ENCODE measurements around the gene OTULIN. TPM values are rescaled to one million over a fixed set of nuclear protein-coding genes. Genes with fewer than 3 reads are reported as not detected.
A peak's percentile ranks its signal among the peaks of the same experiment; 100 is the strongest.

OTULIN gene
- total RNA-seq, 1 donor from 2014 or later, result 28.1 TPM

DNA sequence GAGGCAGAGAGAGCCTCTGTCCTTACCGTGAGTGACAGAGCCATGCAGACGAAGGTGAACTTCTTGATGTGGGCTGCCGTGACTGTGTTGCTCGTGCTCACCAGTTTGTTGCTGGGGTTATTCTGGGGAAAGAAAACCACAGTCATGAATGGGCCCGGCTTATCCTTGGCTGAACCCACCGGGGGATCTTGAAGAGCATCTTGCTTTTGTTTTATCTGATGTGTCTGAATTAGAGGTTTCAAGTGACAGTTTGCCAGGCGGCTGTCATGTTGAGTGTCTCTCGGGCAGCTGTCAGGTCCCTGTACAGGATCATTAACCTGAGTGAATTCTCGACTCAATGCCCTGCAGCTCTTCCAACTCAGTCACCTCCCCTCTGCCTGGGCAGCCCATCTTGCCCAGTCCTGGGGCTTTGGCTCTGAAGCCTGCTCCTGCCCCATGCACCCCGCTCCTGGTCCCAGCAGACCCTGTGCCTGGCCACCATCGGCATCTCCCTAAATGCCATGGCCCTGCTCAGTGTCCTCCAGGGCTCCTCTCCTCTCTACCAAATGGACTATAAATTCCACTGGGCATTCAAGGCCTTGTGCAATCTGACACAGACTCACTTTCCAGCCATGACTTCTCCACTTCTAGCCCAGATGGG lies 77.4 kb downstream of the OTULIN start:
- DNase-seq (ENCODE audit: low read depth), result no peak
- Mint-ChIP-seq H3K27me3 (ENCODE audit: low read depth, unreplicated experiment) (no peaks in the 10 kb centered on the region), H3K4me3 (ENCODE audit: unreplicated experiment) (no peak overlapping the region), H3K36me3 (ENCODE audit: low read depth, unreplicated experiment) (peaks cover 6% of the 10 kb centered on the region), H3K4me1 (ENCODE audit: low read depth, unreplicated experiment) (peaks cover 6% of the 10 kb centered on the region), H3K9me3 (ENCODE audit: unreplicated experiment) (no peaks in the 10 kb centered on the region), H3K27ac (ENCODE audit: unreplicated experiment) (no peak overlapping the region)
- Histone ChIP-seq H3K4me1 (ENCODE audit: insufficient read depth, low read length) (peaks cover 28% of the 10 kb centered on the region), H3K27me3 (ENCODE audit: insufficient read depth, low read length) (no peaks in the 10 kb centered on the region), H2AFZ (ENCODE audit: low read depth, low read length) (no peak overlapping the region), H3K9me3 (ENCODE audit: insufficient read depth, low read depth, low read length) (no peaks in the 10 kb centered on the region), H4K20me1 (ENCODE audit: insufficient read depth, low read length) (peaks cover 6% of the 10 kb centered on the region), H3K36me3 (ENCODE audit: insufficient read depth, low read length) (peaks cover 4% of the 10 kb centered on the region), H3K27ac (ENCODE audit: low read depth, low read length) (no peak overlapping the region), H3K4me2 (ENCODE audit: low read length) (no peak overlapping the region), H3K9ac (ENCODE audit: low read length) (no peak overlapping the region), H3K79me2 (ENCODE audit: insufficient read depth, low read length) (no peaks in the 10 kb centered on the region), H3K4me3 (ENCODE audit: insufficient read depth, low read depth, low read length) (no peak overlapping the region)
- TF ChIP-seq EZH2 (IDR thresholded peaks at IDR 0.05; ENCODE audit: insufficient read depth, low read length), result no peak
- TF ChIP-seq, protein P1, sequence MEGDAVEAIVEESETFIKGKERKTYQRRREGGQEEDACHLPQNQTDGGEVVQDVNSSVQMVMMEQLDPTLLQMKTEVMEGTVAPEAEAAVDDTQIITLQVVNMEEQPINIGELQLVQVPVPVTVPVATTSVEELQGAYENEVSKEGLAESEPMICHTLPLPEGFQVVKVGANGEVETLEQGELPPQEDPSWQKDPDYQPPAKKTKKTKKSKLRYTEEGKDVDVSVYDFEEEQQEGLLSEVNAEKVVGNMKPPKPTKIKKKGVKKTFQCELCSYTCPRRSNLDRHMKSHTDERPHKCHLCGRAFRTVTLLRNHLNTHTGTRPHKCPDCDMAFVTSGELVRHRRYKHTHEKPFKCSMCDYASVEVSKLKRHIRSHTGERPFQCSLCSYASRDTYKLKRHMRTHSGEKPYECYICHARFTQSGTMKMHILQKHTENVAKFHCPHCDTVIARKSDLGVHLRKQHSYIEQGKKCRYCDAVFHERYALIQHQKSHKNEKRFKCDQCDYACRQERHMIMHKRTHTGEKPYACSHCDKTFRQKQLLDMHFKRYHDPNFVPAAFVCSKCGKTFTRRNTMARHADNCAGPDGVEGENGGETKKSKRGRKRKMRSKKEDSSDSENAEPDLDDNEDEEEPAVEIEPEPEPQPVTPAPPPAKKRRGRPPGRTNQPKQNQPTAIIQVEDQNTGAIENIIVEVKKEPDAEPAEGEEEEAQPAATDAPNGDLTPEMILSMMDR (IDR thresholded peaks at IDR 0.05; ENCODE audit: insufficient read depth, low read depth, low read length), result no peak
- FAIRE-seq, result no peak

DNA sequence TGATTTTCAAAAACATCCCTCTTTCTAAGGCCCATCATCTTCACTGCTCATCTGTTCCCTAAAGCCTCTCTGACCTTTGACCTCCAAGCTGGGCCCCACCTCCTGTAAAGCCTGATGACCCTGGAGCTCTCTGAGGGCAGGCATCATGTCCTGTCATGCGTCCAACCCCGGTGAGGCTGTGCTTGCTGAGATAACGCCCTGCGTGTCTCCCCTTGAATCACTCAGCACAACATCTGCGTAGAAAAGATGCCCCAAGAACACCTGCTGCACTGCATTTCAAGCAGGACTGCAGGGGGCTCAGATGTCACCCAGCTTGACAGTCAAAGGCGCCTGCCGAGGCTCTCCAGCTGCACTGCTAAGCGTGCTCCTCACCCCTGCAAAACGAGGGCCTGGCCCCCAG lies 78.0 kb downstream of the OTULIN start:
- H4K20me1 ChIP-seq (ENCODE audit: insufficient read depth, low read length), result peaks cover 6% of the 10 kb centered on the region
- no peak overlapping the region for H3K27ac Mint-ChIP-seq (ENCODE audit: unreplicated experiment)
- FAIRE-seq, result no peak
- no peak overlapping the region for H3K9ac ChIP-seq (ENCODE audit: low read length)
- no peak overlapping the region for H3K4me3 ChIP-seq (ENCODE audit: insufficient read depth, low read depth, low read length)
- no peaks in the 10 kb centered on the region for H3K9me3 ChIP-seq (ENCODE audit: insufficient read depth, low read depth, low read length)
- no peaks in the 10 kb centered on the region for H3K9me3 Mint-ChIP-seq (ENCODE audit: unreplicated experiment)
- H3K79me2 ChIP-seq (ENCODE audit: insufficient read depth, low read length), result no peaks in the 10 kb centered on the region
- no peak overlapping the region for H3K4me2 ChIP-seq (ENCODE audit: low read length)
- peaks cover 6% of the 10 kb centered on the region for H3K4me1 Mint-ChIP-seq (ENCODE audit: low read depth, unreplicated experiment)
- TF ChIP-seq, protein P1 (IDR thresholded peaks at IDR 0.05; ENCODE audit: insufficient read depth, low read depth, low read length), result no peak
- no peak for TF ChIP-seq EZH2 (IDR thresholded peaks at IDR 0.05; ENCODE audit: insufficient read depth, low read length)
- peaks cover 4% of the 10 kb centered on the region for H3K36me3 ChIP-seq (ENCODE audit: insufficient read depth, low read length)
- DNase-seq (ENCODE audit: low read depth), result no peak
- H2AFZ ChIP-seq (ENCODE audit: low read depth, low read length), result no peak overlapping the region
- H3K27me3 ChIP-seq (ENCODE audit: insufficient read depth, low read length), result no peaks in the 10 kb centered on the region
- H3K4me3 Mint-ChIP-seq (ENCODE audit: unreplicated experiment), result no peak overlapping the region
- H3K27me3 Mint-ChIP-seq (ENCODE audit: low read depth, unreplicated experiment), result no peaks in the 10 kb centered on the region
- H3K4me1 ChIP-seq (ENCODE audit: insufficient read depth, low read length), result peaks cover 28% of the 10 kb centered on the region
- peaks cover 8% of the 10 kb centered on the region for H3K36me3 Mint-ChIP-seq (ENCODE audit: low read depth, unreplicated experiment)
- no peak overlapping the region for H3K27ac ChIP-seq (ENCODE audit: low read depth, low read length)

DNA sequence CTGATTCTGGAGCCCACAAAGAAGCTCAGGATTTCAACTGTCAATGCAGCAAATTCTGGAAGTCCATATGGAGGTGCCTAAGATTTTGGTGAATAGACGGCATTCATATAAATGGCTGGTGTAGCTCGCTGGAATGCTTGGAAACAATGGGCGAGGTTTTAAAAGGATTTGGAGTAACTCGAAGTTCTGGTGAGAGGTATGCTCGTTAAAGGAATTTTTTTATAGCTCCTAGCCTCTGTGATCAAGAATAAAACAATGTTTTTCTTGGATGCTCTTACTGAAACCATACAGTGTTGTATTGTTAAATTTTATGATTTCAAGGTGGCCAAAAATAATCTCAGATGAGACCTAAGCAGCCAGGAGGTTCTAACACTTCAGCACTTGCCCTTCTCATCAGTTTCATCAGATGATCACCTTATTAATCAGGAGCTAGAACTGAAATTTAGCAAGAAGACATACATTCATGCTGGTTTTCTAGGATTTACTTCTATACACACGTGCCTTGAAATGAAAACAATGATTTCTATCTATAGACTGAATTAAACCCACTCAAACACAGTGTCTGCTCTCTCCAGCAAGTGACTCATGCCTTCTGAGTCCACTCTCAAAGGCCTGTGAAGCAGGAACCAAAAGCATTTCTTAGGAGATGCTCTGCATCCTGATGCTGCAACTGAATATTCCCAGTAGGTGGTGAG lies 79.2 kb downstream of the OTULIN start:
- peak; percentile 63 for DNase-seq (ENCODE audit: low read depth)
- no peak overlapping the region for H2AFZ ChIP-seq (ENCODE audit: low read depth, low read length)
- FAIRE-seq, result peak; percentile 60
- Mint-ChIP-seq H3K4me3 (ENCODE audit: unreplicated experiment) (no peak overlapping the region), H3K27ac (ENCODE audit: unreplicated experiment) (no peak overlapping the region), H3K27me3 (ENCODE audit: low read depth, unreplicated experiment) (no peaks in the 10 kb centered on the region), H3K4me1 (ENCODE audit: low read depth, unreplicated experiment) (peaks cover 6% of the 10 kb centered on the region), H3K36me3 (ENCODE audit: low read depth, unreplicated experiment) (peaks cover 8% of the 10 kb centered on the region), H3K9me3 (ENCODE audit: unreplicated experiment) (no peaks in the 10 kb centered on the region)
- no peaks in the 10 kb centered on the region for H3K79me2 ChIP-seq (ENCODE audit: insufficient read depth, low read length)
- peaks cover 4% of the 10 kb centered on the region for H3K36me3 ChIP-seq (ENCODE audit: insufficient read depth, low read length)
- H3K4me3 ChIP-seq (ENCODE audit: insufficient read depth, low read depth, low read length), result no peak overlapping the region
- H4K20me1 ChIP-seq (ENCODE audit: insufficient read depth, low read length), result peaks cover 6% of the 10 kb centered on the region
- peaks cover 28% of the 10 kb centered on the region for H3K4me1 ChIP-seq (ENCODE audit: insufficient read depth, low read length)
- no peak overlapping the region for H3K9ac ChIP-seq (ENCODE audit: low read length)
- no peaks in the 10 kb centered on the region for H3K27me3 ChIP-seq (ENCODE audit: insufficient read depth, low read length)
- H3K27ac ChIP-seq (ENCODE audit: low read depth, low read length), result peak overlapping the region; percentile 11
- TF ChIP-seq, protein P1 (IDR thresholded peaks at IDR 0.05; ENCODE audit: insufficient read depth, low read depth, low read length), result no peak
- no peak for TF ChIP-seq EZH2 (IDR thresholded peaks at IDR 0.05; ENCODE audit: insufficient read depth, low read length)
- H3K4me2 ChIP-seq (ENCODE audit: low read length), result peak overlapping the region; percentile 58
- H3K9me3 ChIP-seq (ENCODE audit: insufficient read depth, low read depth, low read length), result no peaks in the 10 kb centered on the region

Data from astrocyte (in vitro differentiated cells and primary cell).